ENCODE measurements around the gene RABL6. TPM values are rescaled to one million over a fixed set of nuclear protein-coding genes. Genes with fewer than 3 reads are reported as not detected.

RABL6 gene
- total RNA-seq, result 73.3 and 80.5 TPM in 2 replicates

GRCh38 chr9:136807281-136808074 lies at the start of gene RABL6:
TSS of gene RABL6 (plus strand) at chr9:136807948. CDS start at chr9:136808197, 249 bp downstream.

GRCh38 chr9:136764301-136764891 lies 43.4 kb upstream of the RABL6 start, which contains the start of gene LCN15:
TSS of gene LCN15 (minus strand) at chr9:136764518. CDS start at chr9:136764488, 30 bp downstream.

DNA sequence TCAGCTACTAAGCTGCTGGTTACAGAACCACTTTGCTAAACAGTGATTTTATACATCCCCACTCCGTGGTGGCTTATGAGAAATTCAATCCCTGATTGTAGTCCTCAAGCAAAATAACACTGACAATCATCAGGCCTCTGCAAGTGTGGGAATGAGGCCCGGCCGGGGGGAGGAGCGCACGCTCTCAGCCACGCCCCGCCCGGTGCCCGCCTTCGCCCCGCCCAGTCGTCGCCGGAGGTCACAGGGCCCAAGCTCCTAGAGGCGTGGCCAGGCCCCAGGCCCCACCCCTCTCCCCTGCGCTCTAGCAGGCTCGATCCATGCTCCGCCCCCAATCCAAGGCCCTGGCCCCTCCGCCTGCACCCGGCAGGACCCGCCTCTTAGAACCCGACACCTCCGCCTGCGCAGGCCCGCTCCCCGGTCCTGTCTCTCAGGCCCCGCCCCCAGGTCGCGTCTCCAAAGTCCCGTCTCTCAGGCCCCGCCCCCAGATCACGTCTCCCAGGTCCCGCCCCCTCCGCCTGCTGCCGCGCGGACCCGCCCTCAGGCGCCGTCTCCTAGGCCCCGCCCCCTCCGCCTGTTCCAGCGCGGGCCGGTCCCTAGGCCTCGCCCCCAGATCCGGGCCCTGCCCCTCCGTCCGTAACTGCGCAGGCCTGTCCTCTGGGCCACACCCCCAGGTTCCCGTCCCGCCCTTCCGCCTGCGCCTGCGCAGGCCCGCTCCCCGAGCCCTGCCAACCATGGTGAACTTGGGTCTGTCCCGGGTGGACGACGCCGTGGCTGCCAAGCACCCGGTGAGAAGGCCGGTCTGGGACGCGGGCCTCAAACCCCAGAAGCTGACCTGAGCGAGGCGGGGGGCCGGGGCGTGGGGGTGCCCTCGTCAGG lies 16.9 kb upstream of the RABL6 start, which contains the start of gene TMEM141:
TMEM141 (plus strand) TSS at position 705 of the 876 bp plus-strand sequence; CDS start at position 732, 27 bp downstream.

GRCh38 chr9:136796238-136796774 lies 11.4 kb upstream of the RABL6 start, which contains the start of gene CCDC183:
TSS of gene CCDC183 (plus strand) at chr9:136796338. CDS start at chr9:136796398, 60 bp downstream.

GRCh38 chr9:136842380-136842948 lies 34.7 kb downstream of the RABL6 start, which contains the start of gene AJM1:
TSS of gene AJM1 (plus strand) at chr9:136842478. CDS start at chr9:136844415, 1,937 bp downstream.

DNA sequence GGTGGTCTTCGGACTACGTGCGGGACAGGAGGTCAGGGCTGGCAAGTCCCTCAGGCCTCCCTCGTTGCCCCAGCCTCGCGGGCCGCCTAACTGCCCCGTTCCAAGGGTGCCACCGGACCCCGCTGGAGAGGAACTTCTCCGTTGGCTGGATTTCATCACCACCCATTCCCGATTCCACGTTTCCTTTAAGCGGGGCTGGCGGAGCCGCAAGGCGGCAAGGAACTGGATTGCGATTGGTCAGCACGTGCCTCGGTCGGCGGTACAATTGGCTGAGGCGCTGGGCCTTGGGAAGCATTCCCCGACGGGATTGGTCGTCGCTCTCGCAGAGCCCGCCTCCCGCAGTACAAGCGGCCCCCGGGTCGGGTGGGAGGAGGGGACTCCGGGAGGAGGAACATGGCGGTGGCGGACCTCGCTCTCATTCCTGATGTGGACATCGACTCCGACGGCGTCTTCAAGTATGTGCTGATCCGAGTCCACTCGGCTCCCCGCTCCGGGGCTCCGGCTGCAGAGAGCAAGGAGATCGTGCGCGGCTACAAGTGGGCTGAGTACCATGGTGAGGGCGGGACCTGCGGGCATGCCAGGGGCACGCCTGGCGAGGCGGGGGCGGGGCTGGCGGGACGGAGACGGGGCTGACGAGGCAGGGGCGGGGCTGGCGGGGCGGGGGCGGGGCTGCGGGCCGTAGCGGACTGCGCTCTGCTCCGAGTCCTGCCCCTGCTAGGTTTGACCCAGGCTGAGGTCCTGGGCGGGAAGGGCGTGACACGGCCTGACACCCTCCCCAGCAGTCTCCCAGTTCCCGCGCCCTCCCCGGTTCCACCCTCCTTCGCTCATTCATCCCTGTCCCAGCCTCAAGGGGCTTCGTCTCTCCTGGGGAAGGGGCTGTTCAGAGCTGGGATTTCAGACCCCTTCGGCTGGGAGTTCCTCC lies 41.6 kb downstream of the RABL6 start, which contains the start of gene PHPT1:
PHPT1 (plus strand) TSS at position 372 of the 922 bp plus-strand sequence; CDS start at position 394, 22 bp downstream.

GRCh38 chr9:136851941-136852663 lies 44.4 kb downstream of the RABL6 start, which contains the start of gene MAMDC4:
TSS of gene MAMDC4 (plus strand) at chr9:136852346. CDS start at chr9:136852417, 71 bp downstream.

DNA sequence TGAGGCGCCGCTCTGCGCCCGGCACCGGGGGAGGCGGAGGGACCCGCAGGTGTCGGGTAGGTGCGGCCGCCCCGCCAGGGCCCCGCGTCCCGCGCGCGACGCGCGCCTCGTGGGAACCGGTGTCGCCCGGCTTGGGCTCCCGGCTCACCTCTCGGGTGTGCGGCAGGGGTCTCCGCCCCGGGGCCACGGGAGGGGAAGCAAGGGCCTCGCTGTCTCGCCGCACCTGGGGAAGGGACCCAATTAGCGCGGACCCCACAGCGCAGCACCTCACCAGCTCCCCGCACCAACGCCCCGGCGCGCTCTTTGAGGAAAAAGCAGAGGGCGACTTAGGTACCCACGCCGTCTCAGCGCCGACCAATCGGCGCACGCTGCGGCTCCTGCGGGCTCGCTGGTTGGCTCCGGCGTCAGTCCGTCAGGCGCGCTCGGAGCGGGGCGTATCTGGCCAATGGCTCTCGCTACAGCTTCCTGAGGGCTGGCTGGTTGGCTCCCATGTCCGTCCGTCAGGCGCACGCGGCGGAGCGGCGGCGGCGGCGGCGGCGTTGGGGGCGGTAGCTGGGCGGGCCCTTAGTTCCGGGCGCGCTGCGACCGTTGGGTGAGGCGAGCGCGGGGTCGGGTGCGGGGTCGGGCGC lies 78.3 kb downstream of the RABL6 start, which contains the start of gene TRAF2:
TRAF2 (plus strand) TSS at position 567 of the 629 bp plus-strand sequence. CDS start 12,225 bp downstream, outside the sequence.

Other genes with a start within 250 kb of the RABL6 start
- gene EGFL7, start 145.0 kb upstream of the RABL6 start, total RNA-seq, result 318 and 599 TPM in 2 replicates
- gene AGPAT2, start 120.5 kb upstream of the RABL6 start, total RNA-seq, result 31.4 and 36.0 TPM in 2 replicates
- 100 and 125 TPM in 2 replicates for gene DIPK1B, start 95.4 kb upstream of the RABL6 start, total RNA-seq
- not detected in 2 replicates for gene LCN10, start 65.0 kb upstream of the RABL6 start, total RNA-seq
- gene LCN6, start 59.4 kb upstream of the RABL6 start, total RNA-seq, result not detected in 2 replicates
- not detected in 2 replicates for gene LCN8, start 49.7 kb upstream of the RABL6 start, total RNA-seq
- not detected in 2 replicates for gene LCN15, start 43.4 kb upstream of the RABL6 start, total RNA-seq
- 73.7 and 78.5 TPM in 2 replicates for gene TMEM141, start 16.6 kb upstream of the RABL6 start, total RNA-seq
- under 0.01 and 1.1 TPM in 2 replicates for gene CCDC183, start 11.6 kb upstream of the RABL6 start, total RNA-seq
- gene AJM1, start 34.5 kb downstream of the RABL6 start, total RNA-seq, result 0.45 and 2.2 TPM in 2 replicates
- gene PHPT1, start 41.5 kb downstream of the RABL6 start, total RNA-seq, result 189 and 196 TPM in 2 replicates
- 0.81 and 4.9 TPM in 2 replicates for gene MAMDC4, start 44.4 kb downstream of the RABL6 start, total RNA-seq
- 442 and 468 TPM in 2 replicates for gene EDF1, start 58.4 kb downstream of the RABL6 start, total RNA-seq
- gene TRAF2, start 78.6 kb downstream of the RABL6 start, total RNA-seq, result 11.6 and 16.9 TPM in 2 replicates
- 154 and 194 TPM in 2 replicates for gene FBXW5, start 136.8 kb downstream of the RABL6 start, total RNA-seq
- gene C8G, start 137.3 kb downstream of the RABL6 start, total RNA-seq, result 0.19 and 0.72 TPM in 2 replicates
- 0.09 TPM in 1 of 2 replicates, not detected in the other for gene LCN12, start 144.3 kb downstream of the RABL6 start, total RNA-seq
- 0.56 TPM in 1 of 2 replicates, not detected in the other for gene PTGDS, start 169.6 kb downstream of the RABL6 start, total RNA-seq
- gene LCNL1, start 175.0 kb downstream of the RABL6 start, total RNA-seq, result 0.19 TPM in 1 of 2 replicates, not detected in the other
- gene PAXX, start 184.5 kb downstream of the RABL6 start, total RNA-seq, result 14.8 and 18.4 TPM in 2 replicates
- 0.90 and 7.6 TPM in 2 replicates for gene CLIC3, start 188.6 kb downstream of the RABL6 start, total RNA-seq
- 11.0 and 27.3 TPM in 2 replicates for gene ABCA2, start 220.3 kb downstream of the RABL6 start, total RNA-seq
- not detected in 2 replicates for gene FUT7, start 224.1 kb downstream of the RABL6 start, total RNA-seq
- 29.4 and 39.3 TPM in 2 replicates for gene NPDC1, start 238.2 kb downstream of the RABL6 start, total RNA-seq
- not detected in 2 replicates for gene ENTPD2, start 246.1 kb downstream of the RABL6 start, total RNA-seq

All from endothelial cell of coronary artery (primary cell).